ENCODE data around the gene MDFI.

MDFI gene

DNA sequence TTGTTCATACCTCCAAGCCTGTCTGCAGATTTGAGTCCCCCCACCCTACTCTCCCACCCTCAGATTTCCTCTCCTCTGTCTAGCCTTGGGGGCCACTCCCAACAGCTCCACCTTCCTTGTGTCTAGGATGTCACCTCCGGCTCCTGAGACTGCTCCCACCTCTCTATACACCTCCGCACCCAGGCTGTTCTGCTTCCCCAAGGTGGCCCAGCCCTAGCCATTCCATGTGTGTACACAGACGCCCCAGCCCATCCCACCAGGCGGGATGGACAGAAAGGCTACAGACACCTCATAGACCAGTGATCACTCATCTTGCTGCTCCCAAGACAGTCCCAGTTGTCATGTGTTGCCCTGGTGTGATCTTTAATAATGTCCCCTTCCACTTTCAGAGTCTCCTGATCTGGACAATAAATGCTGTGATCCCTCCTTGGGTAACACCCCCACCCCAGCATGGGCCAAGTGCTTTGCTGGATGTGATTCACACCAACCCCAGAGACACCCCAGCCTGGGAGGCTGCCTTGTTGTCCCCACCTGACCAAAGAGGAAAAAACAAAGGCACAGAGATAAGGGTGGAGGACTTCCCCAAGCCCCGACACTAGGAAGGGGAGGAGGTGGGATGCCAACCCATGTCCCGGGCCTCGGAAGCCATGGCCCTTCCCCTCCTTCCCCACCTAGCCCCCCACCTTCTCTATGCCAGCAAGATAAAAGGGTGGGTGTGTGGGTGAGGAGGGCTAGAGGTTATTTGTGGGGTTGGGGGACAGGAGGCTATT, 36.1 kb downstream of the MDFI start:
- no peak for DNase-seq

DNA sequence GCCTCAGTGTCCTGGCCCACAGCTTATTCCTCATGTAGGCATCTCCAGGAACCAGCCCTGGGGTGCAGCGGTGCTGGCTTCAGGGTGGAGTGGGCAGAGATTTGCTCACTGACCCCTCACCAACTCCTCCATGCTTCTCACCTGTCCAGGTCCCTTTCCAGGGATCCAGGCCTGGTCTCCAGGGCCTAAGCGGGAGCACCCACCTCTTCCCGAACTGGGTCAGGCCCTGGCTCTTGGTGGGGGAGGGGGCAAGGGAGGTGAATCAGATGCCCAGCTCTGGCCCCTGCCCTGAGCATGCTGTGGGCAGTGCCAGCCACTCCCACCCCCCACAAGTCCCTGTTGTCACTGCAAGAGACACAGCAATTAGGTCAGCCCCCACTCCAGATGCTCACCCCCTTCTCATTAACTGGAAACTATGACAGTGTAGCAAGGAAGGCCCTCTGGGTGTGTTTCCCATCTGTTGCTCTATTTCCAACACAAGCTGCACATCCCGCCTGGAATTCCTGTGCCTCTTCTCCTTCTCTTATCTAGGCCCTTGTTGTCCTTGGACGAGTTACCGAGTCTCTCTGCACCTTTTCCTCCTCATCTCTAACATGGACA, 37.0 kb downstream of the MDFI start:
- DNase-seq: no peak

DNA sequence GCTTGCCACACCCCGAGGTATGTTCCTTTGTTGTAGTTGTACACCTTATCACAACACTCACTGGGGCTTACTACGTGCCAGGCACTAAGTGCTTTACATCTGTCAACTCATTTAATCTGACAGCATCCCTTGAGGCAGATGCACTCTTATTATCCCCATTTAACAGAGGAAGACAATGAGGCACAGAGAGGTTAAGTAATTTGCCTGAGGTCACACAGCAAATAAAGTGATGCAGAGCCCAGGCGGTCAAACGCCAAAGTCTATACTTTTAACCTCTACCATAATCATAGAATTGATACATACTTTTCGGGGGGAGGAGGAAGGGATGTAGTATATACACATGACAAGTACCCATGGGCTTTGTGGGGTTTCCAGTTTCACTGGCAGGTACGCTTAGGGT, 37.7 kb downstream of the MDFI start:
- no peak for DNase-seq

DNA sequence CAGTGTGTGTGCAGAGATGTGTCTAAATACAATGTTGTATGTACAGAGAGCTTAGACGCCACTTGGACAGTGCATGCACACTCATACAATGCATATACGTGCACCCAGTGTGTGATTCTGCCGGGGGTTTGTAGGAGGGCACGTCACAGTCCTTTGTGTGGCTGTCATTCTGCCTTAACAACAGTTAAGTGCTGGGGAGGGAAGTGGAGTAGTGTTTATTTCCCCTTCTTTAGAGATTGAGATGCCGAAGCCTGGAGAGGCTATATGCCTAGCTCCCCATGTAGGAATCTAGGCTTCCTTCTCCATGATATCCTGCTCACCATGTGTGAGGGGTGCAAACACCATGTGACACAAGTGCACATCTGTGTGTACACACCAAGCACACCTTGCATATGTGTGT, 38.2 kb downstream of the MDFI start:
- no peak for DNase-seq

- DNase-seq: no peak
Measured at GRCh38 chr6:41677124-41677921, 39.1 kb downstream of the MDFI start.

- DNase-seq: no peak
Measured at GRCh38 chr6:41678511-41679084, 40.3 kb downstream of the MDFI start.

DNA sequence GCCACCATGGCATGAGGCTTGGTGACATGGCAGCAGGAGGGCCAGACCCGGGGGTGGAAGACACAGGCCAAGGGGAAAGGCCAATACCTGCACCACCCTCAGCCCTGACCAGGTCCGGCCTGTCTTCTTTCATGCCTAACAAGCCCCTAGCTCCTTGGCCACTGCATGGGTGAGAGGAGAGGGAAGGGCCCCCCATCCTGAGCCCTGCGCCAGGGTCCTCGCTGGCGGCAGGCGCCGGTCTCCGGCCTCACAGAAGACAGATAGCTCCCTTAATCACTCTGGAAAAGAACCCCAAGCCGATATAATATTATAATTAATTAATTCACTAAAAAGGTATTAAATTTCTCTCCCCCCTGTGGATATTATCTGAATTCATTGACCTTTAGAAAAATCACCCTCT, 41.4 kb downstream of the MDFI start:
- DNase-seq: no peak

GRCh38 chr6:41680182-41680965, 42.1 kb downstream of the MDFI start:
- DNase-seq: no peak

GRCh38 chr6:41682056-41682477, 43.8 kb downstream of the MDFI start:
- DNase-seq: peak; percentile 58 to 76

- DNase-seq: no peak
Measured at GRCh38 chr6:41682497-41683272, 44.4 kb downstream of the MDFI start.

DNA sequence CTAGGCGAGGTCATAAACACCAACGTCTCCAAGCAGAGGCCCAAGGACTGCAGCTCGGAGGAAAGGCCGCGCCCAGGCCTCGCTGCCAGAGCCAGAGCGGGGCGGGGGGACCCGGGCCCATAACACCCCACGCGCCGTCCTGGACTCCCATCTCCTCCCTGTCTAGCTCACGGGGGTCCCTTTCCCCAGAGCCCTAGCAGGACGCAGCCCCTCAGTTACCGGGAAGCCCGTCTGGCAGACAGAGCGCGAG, 44.9 kb downstream of the MDFI start:
- DNase-seq: no peak

GRCh38 chr6:41683523-41684310, 45.4 kb downstream of the MDFI start:
- peak in 1 of 2 experiments; percentile 60 for DNase-seq

GRCh38 chr6:41684311-41685180, 46.3 kb downstream of the MDFI start:
- no peak for DNase-seq

DNA sequence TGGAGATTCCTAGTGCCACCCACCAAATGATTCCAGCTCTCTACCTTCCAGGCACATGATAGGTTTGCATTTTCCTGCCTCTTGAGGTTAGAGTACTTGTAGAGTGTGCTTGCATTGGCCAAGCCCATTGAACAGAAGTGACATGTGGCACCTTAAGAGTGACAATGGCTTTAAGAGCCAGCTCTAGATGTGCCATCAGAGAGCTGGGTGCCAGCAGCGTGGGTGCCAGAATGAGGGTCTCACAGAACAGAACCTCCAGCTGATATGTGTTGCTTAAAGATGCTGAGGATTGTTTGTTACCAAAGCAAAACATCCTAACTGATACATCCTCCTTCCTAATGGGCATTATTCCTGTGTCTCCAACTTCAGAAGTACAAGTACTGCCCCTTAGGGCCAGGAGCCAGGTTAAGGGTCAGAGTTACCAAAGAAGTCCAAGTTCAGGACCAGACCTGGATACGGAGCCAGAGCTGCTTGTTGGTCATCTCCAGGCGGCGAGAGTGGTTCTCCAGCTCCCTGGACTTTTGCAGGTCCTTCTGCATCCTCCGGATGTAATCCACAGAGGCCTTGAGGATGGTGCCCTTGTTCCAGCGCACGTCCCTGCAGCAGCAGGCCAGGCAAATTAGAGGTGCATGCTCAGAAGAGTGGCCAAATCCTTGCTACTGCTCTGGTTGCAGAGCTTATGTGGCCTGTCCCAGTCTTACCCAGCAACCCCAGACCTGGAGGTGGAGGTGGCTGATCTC, 47.5 kb downstream of the MDFI start:
- DNase-seq: no peak

- no peak for DNase-seq
Measured at GRCh38 chr6:41687501-41688175, 49.4 kb downstream of the MDFI start.

GRCh38 chr6:41688256-41688965, 50.1 kb downstream of the MDFI start:
- no peak for DNase-seq

DNA sequence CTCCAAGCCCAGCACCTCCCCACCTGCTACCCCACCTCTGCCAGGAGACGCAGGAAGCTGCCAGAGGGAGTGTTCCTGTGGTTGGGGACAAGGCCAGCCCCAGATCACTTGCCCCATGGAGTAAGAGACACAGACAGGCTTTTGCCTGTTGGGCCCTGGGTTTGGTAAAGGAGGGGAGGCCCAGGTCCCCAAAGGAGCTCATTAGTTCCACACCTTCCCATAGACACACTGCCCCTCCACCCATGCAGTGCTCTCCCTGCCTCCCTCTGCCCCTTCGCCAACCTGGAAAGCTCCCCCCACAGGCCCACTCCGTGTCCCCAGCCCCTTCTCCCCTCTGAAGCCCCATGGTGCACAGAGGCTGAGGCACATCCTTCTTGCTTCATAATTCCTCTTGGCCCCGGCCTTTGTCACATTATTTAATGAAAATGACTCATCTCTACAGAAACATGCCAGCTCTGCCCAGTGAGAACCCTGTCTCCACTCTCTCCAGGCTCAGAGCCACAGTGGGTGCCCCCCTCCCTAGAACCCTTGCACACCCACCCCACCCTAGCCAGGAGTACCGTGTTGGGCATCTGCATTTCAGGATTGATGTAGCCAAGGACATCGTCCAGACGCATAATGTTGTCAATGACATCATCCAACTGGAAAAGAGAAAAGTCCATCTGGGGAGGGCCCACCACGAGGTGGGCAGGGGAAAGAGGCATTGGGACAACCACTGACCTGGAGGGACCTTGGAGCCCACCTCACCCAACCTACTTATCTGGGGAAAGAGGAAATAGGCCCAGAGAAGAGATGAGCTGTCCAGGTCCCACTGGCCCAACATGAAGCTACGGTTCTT, 51.1 kb downstream of the MDFI start:
- no peak for DNase-seq

Measured in NCI-H187 (cell line).